Neutrophil (primary cell): ENCODE measurements around the gene NLRP6.

Source experiments
- H3K27ac ChIP-seq: fragments of 200-600 bp; sonication (generic); 2 replicates; pipeline ENCODE4 v1.5.1; 2016; ENCODE audit warnings: mild to moderate bottlenecking, moderate library complexity
- H3K27me3 ChIP-seq: fragments of 200-600 bp; sonication (generic); 2 replicates; pipeline ENCODE4 v1.6.0; 2016; ENCODE audit warnings: mild to moderate bottlenecking
- H3K36me3 ChIP-seq: fragments of 200-600 bp; sonication (generic); 2 replicates; pipeline ENCODE4 v1.5.1; 2017
- H3K4me1 ChIP-seq, 2 experiments: fragments of 200-600 bp in 1 of 2; sonication (generic) in 1 of 2; 1 replicate in 1 of 2; 2 replicates in 1 of 2; pipeline versions ENCODE4 v1.5.1 to v1.6.1; 2013 to 2016; ENCODE audit warnings: low read depth in 1 of 2, low read length in 1 of 2, mild to moderate bottlenecking in 1 of 2, moderate library complexity in 1 of 2; ENCODE audit not compliant: control insufficient read depth in 1 of 2, insufficient read depth in 1 of 2
- H3K4me3 ChIP-seq, 2 experiments: fragments of 200-600 bp in 1 of 2; sonication (generic) in 1 of 2; 1 replicate in 1 of 2; 2 replicates in 1 of 2; pipeline ENCODE4 v1.5.1; 2013 to 2016; ENCODE audit warnings: low read depth in 1 of 2, low read length in 1 of 2, mild to moderate bottlenecking in 1 of 2, moderate library complexity in 1 of 2
- H3K9me3 ChIP-seq: fragments of 200-600 bp; sonication (generic); 2 replicates; pipeline ENCODE4 v1.5.1; 2016
- CTCF ChIP-seq: fragments of 200-600 bp; sonication (generic); IDR thresholded peaks from 2 replicates; pipeline ENCODE4 v1.5.1; 2016; ENCODE audit warnings: antibody characterized with exemption

The NLRP6 gene

GRCh38 chr11:292211-293121, 14.3 kb downstream of the NLRP6 start:
- no peak overlapping the region for H3K4me3 ChIP-seq
- peaks cover 19 to 28% of the 10 kb centered on the region in 2 experiments for H3K4me1 ChIP-seq
- H3K9me3 ChIP-seq = no peaks in the 10 kb centered on the region
- peaks cover 48% of the 10 kb centered on the region for H3K27me3 ChIP-seq
- TF ChIP-seq CTCF = no peak
- peaks cover 37% of the 10 kb centered on the region for H3K36me3 ChIP-seq
- peak overlapping the region; percentile 27 for H3K27ac ChIP-seq

GRCh38 chr11:293271-293851, 15.2 kb downstream of the NLRP6 start:
- H3K9me3 ChIP-seq = no peaks in the 10 kb centered on the region
- peaks cover 37% of the 10 kb centered on the region for H3K36me3 ChIP-seq
- no peak for TF ChIP-seq CTCF

GRCh38 chr11:293852-294661, 15.8 kb downstream of the NLRP6 start:
- Histone ChIP-seq H3K36me3 (peaks cover 37% of the 10 kb centered on the region), H3K4me1 (peaks cover 13 to 19% of the 10 kb centered on the region in 2 experiments), H3K4me3 (no peak overlapping the region), H3K9me3 (no peaks in the 10 kb centered on the region), H3K27me3 (peaks cover 51% of the 10 kb centered on the region), H3K27ac (no peak overlapping the region)
- TF ChIP-seq CTCF = no peak

More at GRCh38 chr11:293271-293851, 15.2 kb downstream of the NLRP6 start:
- H3K4me1 ChIP-seq = peaks cover 13 to 20% of the 10 kb centered on the region in 2 experiments
- H3K4me3 ChIP-seq = no peak overlapping the region
- peaks cover 46% of the 10 kb centered on the region for H3K27me3 ChIP-seq
- no peak overlapping the region for H3K27ac ChIP-seq

GRCh38 chr11:294780-295179, 16.6 kb downstream of the NLRP6 start:
- Histone ChIP-seq H3K27ac (peak overlapping the region; percentile 5), H3K36me3 (peaks cover 37% of the 10 kb centered on the region), H3K4me3 (no peak overlapping the region)

More at GRCh38 chr11:294780-295179, 16.6 kb downstream of the NLRP6 start:
- Histone ChIP-seq H3K9me3 (no peaks in the 10 kb centered on the region), H3K4me1 (peaks cover 11 to 15% of the 10 kb centered on the region in 2 experiments), H3K27me3 (peaks cover 51% of the 10 kb centered on the region)
- TF ChIP-seq CTCF = no peak
